Urinary bladder (tissue), 4 donors: ENCODE measurements around the gene CPSF4L. TPM values are rescaled to one million over a fixed set of nuclear protein-coding genes. Genes with fewer than 3 reads are reported as not detected.

Experiments used
- DNase-seq: peaks from one replicate; pipeline ENCODE4 v3.0.0-alpha.2; 2015; ENCODE audit errors: extremely low spot score
- H3K27ac ChIP-seq: one replicate; pipeline ENCODE4 v1.5.1; 2013; ENCODE audit warnings: low read depth, mild to moderate bottlenecking, moderate library complexity
- H3K36me3 ChIP-seq: one replicate; pipeline ENCODE4 v1.6.1; 2013; ENCODE audit warnings: mild to moderate bottlenecking, moderate library complexity; ENCODE audit not compliant: insufficient read depth
- H3K4me1 ChIP-seq: one replicate; pipeline ENCODE4 v1.6.1; 2013; ENCODE audit warnings: mild to moderate bottlenecking, moderate library complexity; ENCODE audit not compliant: insufficient read depth
- H3K4me3 ChIP-seq: one replicate; pipeline ENCODE4 v1.5.1; 2013; ENCODE audit warnings: low read depth, low read length
- WGBS: extraction: QIAGEN DNeasy Blood & Tissue Kit; methylation state at CpG from one replicate; pipeline ENCODE4 v1.1.7; 2013; 5-methylcytosine and 5-hydroxymethylcytosine counted together
- polyA plus RNA-seq: library from polyadenylated mRNA; stranded (reverse); fragments of 200-250 nt; gene quantifications from one replicate; pipeline ENCODE4 v1.2.3, GENCODE V29; 2013
- total RNA-seq: library from RNA; depleted of rRNA; stranded (reverse); fragments of >200 nt; gene quantifications from one replicate; pipeline ENCODE4 v1.2.3, GENCODE V29; 2014
- donor health status: healthy with polysubstance abuse.
- donor health status: healthy.

Gene CPSF4L
- total and polyA plus RNA-seq, 2 donors: 0.42 TPM; not detected in 1

DNA sequence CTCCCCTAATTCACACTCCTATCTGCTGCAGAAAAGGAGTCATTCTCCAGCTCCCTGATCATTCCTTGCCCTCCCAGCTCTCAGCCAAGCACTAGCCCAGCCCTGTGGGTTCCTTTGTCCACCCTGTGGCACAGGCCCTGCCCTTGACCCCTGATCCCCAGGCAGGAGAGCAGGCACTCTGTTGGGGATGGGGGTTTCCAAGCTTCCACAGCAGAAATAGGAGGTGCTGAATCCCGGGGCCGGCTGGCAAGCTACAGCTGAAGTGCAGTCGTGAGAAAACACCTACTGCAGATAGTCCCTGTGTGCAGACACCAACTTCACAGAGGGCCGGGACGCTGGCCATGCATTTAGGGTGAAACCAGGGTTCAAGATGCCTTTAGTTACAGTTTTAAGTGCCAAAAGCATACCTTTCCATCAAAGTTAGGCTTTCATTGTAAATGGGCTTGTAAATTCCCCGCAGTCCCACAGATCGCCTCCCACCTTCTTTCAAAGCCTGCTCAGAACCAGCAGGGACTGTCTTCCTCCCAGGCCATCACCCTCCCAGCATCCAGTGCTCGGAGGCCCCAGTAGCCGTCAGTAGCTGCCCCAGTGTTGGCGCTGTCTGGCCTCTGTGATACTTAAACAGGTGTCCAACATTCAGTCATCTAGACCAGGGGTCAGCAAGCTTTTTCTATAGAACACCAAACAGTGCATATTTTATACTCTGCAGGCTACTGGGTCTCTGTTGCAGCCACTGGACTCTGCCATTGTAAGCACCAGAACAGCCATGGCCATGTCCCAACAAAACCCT, 10.6 kb downstream of the CPSF4L start:
- no peak overlapping the region for H3K4me3 ChIP-seq
- no peaks in the 10 kb centered on the region for H3K36me3 ChIP-seq
- H3K27ac ChIP-seq: no peak overlapping the region
- no peaks in the 10 kb centered on the region for H3K4me1 ChIP-seq
- DNase-seq: no peak
- WGBS: 56% methylated on average over 10 of the region's 10 CpGs

GRCh38 chr17:73249700-73250099, 12.0 kb downstream of the CPSF4L start:
- no peak for DNase-seq
- Histone ChIP-seq H3K36me3 (no peaks in the 10 kb centered on the region), H3K27ac (no peak overlapping the region), H3K4me1 (no peaks in the 10 kb centered on the region), H3K4me3 (no peak overlapping the region)
- WGBS: 80% methylated on average over 8 of the region's 8 CpGs

GRCh38 chr17:73248532-73248931, 13.1 kb downstream of the CPSF4L start:
- H3K4me1 ChIP-seq: no peaks in the 10 kb centered on the region
- no peak overlapping the region for H3K27ac ChIP-seq
- H3K4me3 ChIP-seq: no peak overlapping the region
- 89% methylated on average over 10 of the region's 10 CpGs for WGBS
- DNase-seq: no peak
- H3K36me3 ChIP-seq: no peaks in the 10 kb centered on the region

DNA sequence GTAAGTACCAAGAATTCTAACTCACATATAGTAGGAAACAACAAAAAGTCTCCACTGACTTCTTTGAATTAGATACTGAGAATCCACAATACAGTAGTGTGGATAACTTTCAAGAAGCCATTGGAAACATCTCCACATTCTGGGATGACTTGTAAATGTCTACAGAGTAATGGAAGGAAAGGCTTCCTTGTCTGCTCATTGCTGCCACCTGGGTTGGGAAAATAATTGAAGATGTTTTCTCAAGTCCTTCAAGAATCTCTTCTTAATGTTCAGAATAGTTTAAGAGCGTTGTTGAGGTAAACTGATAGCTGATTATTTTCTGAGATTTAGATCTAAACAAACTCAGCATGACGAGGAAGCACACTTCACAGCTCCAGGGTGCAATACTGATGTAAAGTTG, 14.0 kb downstream of the CPSF4L start:
- H3K4me3 ChIP-seq: no peak overlapping the region
- no peaks in the 10 kb centered on the region for H3K4me1 ChIP-seq
- H3K27ac ChIP-seq: no peak overlapping the region
- 88% methylated on average over 2 of the region's 2 CpGs for WGBS
- DNase-seq: no peak
- H3K36me3 ChIP-seq: no peaks in the 10 kb centered on the region

DNA sequence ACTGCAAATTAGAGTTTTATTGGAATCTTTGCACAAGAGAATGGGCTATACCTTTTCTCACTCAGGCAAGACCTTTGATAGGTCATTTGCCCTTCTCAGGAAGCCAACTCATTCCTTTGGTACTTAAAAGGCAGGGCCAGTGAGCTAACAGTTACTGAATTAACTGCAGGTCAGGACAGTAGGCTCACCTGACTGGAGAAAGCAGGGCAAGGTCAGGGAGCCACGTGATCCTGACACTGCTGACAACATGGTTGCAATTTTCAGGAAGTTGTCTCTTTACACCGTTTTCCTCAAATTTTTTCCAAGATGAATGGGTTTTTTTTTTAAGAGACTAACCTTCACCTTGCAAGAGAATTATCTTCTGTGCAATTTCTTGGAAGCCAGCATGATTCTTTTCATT, 21.1 kb downstream of the CPSF4L start:
- Histone ChIP-seq H3K4me3 (no peak overlapping the region), H3K36me3 (peaks cover 3% of the 10 kb centered on the region)

DNA sequence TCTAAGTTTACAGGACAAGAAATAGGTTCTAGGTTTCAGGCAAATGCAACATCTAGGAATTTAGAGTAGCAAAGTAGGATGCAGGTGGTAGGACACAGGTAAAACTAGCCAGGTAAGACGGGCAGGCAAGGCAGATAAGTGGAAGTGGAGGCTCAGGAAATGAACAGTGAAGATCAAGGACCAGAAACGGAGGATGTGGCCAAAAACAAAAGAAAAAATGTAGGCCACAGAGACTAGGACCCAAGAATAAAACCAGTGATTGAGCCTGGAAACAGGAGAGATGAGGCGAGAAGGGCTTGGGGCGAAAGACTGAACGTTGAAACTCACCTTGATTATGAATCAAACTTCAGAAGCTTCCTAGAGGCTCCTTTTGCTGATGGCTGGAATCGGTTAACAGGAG, 24.0 kb downstream of the CPSF4L start:
- 72% methylated on average over 6 of the region's 6 CpGs for WGBS
- Histone ChIP-seq H3K36me3 (peaks cover 3% of the 10 kb centered on the region), H3K4me3 (no peak overlapping the region), H3K27ac (no peak overlapping the region), H3K4me1 (no peaks in the 10 kb centered on the region)
- DNase-seq: no peak

More for the DNA sequence above, 21.1 kb downstream of the CPSF4L start:
- 67% methylated on average over 2 of the region's 2 CpGs for WGBS
- Histone ChIP-seq H3K4me1 (no peaks in the 10 kb centered on the region), H3K27ac (no peak overlapping the region)
- DNase-seq: no peak

DNA sequence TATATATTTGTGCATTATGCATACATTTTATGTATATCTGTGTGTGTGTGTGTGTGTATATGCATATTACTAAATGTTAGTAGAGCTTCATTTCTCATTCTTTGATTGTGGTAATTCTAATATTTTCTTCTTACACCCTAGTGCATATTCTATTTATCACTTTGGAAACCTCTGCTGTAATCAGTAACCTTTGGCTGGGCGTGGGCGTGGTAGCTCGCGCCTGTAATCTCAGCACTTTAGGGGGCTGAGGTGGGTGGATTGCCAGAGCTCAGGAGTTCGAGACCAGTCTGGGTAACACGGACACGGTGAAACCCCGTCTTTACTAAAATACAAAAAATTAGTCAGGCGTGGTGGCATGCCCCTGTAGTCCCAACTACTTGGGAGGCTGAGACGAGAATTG, 26.9 kb downstream of the CPSF4L start:
- peaks cover 1% of the 10 kb centered on the region for H3K36me3 ChIP-seq
- H3K4me3 ChIP-seq: no peak overlapping the region
- no peaks in the 10 kb centered on the region for H3K4me1 ChIP-seq
- H3K27ac ChIP-seq: no peak overlapping the region
- DNase-seq: no peak
- 87% methylated on average over 10 of the region's 10 CpGs for WGBS

- Histone ChIP-seq H3K4me3 (peak overlapping the region; percentile 93), H3K36me3 (peaks cover 1% of the 10 kb centered on the region), H3K4me1 (peaks cover 1% of the 10 kb centered on the region), H3K27ac (no peak overlapping the region)
- under 1% methylated on average over 48 of the region's 48 CpGs for WGBS
- DNase-seq: no peak
Measured at GRCh38 chr17:73232587-73233373, 28.9 kb downstream of the CPSF4L start.

DNA sequence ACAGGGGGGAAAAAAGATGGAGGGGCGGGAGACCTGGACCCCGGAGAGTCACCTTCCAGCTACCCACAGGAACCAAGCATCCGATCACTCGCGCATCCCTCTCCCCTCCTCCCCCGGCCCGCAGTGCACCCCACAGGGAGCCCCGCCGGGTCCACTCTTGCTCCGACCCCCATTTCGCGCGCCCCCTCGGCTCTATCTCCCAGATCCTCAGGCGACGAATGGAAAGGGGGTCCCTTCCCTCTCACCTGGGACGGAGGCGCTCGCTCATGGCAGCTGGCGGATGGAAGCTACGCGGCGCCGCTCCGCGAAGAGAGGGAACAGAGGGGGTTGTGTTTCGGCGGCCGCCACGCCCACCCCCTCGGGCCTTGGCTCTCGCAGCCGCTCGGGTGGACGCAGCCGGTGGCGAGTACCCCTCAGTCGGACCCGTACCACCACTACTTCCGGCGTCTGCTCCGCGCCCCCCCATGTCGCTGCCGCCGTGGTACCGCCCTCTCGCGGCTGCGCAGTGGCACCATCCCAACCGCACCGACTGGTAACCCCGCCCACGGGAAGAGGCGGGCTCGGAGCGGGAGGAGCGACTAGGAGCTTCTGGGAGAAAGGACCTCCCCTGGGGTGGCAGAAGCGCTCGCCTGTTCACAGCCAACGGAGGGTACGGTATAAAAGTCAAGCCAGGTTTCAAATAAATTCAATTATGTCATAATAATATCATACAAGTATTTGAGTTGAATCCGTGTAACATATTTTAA, 29.7 kb downstream of the CPSF4L start:
- peak overlapping the region; percentile 93 for H3K4me3 ChIP-seq
- peak overlapping the region; percentile 62 for H3K27ac ChIP-seq
- H3K4me1 ChIP-seq: peaks cover 1% of the 10 kb centered on the region
- H3K36me3 ChIP-seq: peaks cover 1% of the 10 kb centered on the region
- peak; percentile 88 for DNase-seq
- under 1% methylated on average over 63 of the region's 63 CpGs for WGBS

GRCh38 chr17:73231395-73231794, 30.3 kb downstream of the CPSF4L start:
- H3K4me1 ChIP-seq: peaks cover 1% of the 10 kb centered on the region
- under 1% methylated on average over 20 of the region's 20 CpGs for WGBS
- H3K27ac ChIP-seq: no peak overlapping the region
- DNase-seq: no peak
- no peaks in the 10 kb centered on the region for H3K36me3 ChIP-seq
- H3K4me3 ChIP-seq: peak overlapping the region; percentile 93

DNA sequence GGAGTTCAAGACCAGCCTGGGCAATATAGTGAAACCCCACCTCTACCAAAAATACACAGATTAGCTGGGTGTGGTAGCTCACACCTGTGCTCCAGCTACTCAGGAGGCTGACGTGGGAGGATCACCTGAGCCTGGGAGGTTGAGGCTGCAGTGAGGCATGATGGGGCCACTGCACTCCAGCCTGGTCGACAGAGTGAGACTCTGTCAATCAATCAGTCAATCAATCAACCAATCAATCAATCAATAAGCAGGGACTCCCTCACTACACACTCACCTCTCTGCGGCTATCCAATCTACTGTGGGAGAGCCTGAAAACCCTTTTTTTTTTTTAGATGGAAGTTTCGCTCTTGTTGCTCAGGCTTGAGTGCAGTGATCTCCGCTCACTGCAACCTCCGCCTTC, 31.6 kb downstream of the CPSF4L start:
- Histone ChIP-seq H3K27ac (no peak overlapping the region), H3K4me1 (peaks cover 1% of the 10 kb centered on the region), H3K36me3 (no peaks in the 10 kb centered on the region), H3K4me3 (no peak overlapping the region)
- DNase-seq: no peak
- WGBS: 94% methylated on average over 6 of the region's 6 CpGs

DNA sequence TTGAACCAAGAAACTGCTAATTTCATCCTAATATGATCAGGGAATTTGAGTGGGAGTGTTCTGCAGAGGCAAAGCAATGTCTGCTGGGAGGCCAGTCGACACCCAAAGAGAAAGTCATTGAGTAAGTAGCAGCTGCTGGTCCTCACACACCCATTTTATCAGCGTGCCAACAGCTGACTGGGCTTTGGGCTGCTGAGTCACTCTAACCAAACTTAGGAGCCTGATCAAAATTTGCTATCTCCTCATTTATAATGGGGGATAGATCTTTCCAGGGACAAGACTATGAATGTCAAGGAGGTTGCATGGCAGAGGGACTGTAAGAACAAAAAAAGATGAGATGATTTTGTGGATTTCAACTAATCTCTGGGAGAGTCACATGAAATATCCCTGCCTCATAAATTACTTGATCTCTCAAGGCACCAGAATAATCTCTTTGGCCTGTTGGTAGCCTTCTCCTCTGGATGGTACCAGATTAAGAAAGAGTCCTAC, 32.9 kb downstream of the CPSF4L start:
- no peak overlapping the region for H3K4me3 ChIP-seq
- DNase-seq: no peak
- H3K4me1 ChIP-seq: peaks cover 1% of the 10 kb centered on the region
- no peak overlapping the region for H3K27ac ChIP-seq
- no peaks in the 10 kb centered on the region for H3K36me3 ChIP-seq
- WGBS: 5% methylated on average over 2 of the region's 2 CpGs

DNA sequence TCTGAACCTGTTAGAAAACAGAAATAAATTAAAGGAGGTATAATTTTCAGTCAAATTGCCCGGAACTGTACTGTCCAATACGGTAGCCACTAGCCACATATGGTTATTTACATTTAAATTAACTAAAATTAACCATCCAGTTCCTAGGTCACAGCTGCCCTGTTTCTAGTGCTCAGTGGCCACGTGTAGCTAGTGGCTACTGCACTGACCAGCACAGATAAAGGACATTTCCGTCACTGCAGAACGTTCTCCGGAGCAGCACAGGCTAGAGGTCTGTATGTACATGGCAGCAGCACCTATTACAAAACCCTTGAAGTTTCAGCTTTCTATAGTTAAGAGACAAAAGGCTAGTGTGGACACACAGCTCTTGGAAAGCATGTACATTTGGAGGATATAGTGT, 33.7 kb downstream of the CPSF4L start:
- Histone ChIP-seq H3K36me3 (no peaks in the 10 kb centered on the region), H3K4me3 (no peak overlapping the region), H3K27ac (no peak overlapping the region), H3K4me1 (peaks cover 1% of the 10 kb centered on the region)
- WGBS: 70% methylated on average over 6 of the region's 6 CpGs
- DNase-seq: no peak
